SU-DHL-6 (cell line): ENCODE measurements around the gene AGFG1.

Source experiments
- H2AFZ ChIP-seq: fragments of 200-600 bp; sonication (generic); 2 replicates; pipeline ENCODE4 v1.6.1; 2014; ENCODE audit warnings: low read depth, mild to moderate bottlenecking, moderate library complexity, mixed read lengths, antibody characterized with exemption, low read length; ENCODE audit not compliant: severe bottlenecking
- H3F3A ChIP-seq: fragments of 200-600 bp; shearing (Covaris generic); 2 replicates; pipeline ENCODE4 v1.6.0; 2016; ENCODE audit warnings: antibody characterized with exemption, mild to moderate bottlenecking; ENCODE audit not compliant: insufficient read depth
- H3K27ac ChIP-seq: fragments of 200-600 bp; sonication (generic); 2 replicates; pipeline ENCODE4 v1.5.1; 2016; ENCODE audit warnings: low read depth, mild to moderate bottlenecking, low read length, moderate library complexity, mixed read lengths
- H3K27me3 ChIP-seq: fragments of 200-600 bp; sonication (generic), shearing (Covaris generic); 2 replicates; pipeline ENCODE4 v1.6.0; 2014; ENCODE audit warnings: mild to moderate bottlenecking, low read length
- H3K36me3 ChIP-seq: fragments of 200-600 bp; sonication (generic); 2 replicates; pipeline ENCODE4 v1.6.1; 2014; ENCODE audit warnings: mild to moderate bottlenecking, low read length, mixed read lengths
- H3K4me2 ChIP-seq: fragments of 300-600, 200-600 bp; shearing (Covaris generic), sonication (generic); 2 replicates; pipeline ENCODE4 v1.6.0; 2014; ENCODE audit warnings: low read length, low read depth, mild to moderate bottlenecking; ENCODE audit not compliant: poor library complexity, severe bottlenecking
- H3K4me3 ChIP-seq: fragments of 200-600 bp; sonication (generic); 2 replicates; pipeline ENCODE4 v1.5.1; 2014; ENCODE audit warnings: antibody characterized with exemption, low read length, mild to moderate bottlenecking, mixed read lengths; ENCODE audit not compliant: insufficient read depth, poor library complexity, severe bottlenecking
- H3K79me2 ChIP-seq: fragments of 200-600 bp; sonication (generic); 2 replicates; pipeline ENCODE4 v1.6.1; 2014; ENCODE audit warnings: mild to moderate bottlenecking, low read length, moderate library complexity; ENCODE audit not compliant: insufficient read depth
- H3K9ac ChIP-seq: fragments of 200-600 bp; sonication (generic); 2 replicates; pipeline ENCODE4 v1.7.0; 2014; ENCODE audit warnings: mild to moderate bottlenecking, low read length
- H3K9me2 ChIP-seq: fragments of 200-600 bp; sonication (generic); replicated peaks from 2 replicates; pipeline ENCODE4 v1.6.1; 2014; ENCODE audit warnings: low read length; ENCODE audit not compliant: insufficient read depth
- H3K9me3 ChIP-seq: fragments of 200-600 bp; sonication (generic); 2 replicates; pipeline ENCODE4 v1.6.1; 2014; ENCODE audit warnings: low read length, mixed read lengths; ENCODE audit not compliant: insufficient read depth
- H4K20me1 ChIP-seq: fragments of 200-600 bp; sonication (generic); 2 replicates; pipeline ENCODE4 v1.6.1; 2014; ENCODE audit warnings: low read depth, mild to moderate bottlenecking, antibody characterized with exemption, low read length, moderate library complexity, mixed read lengths
- EZH2phosphoT487 ChIP-seq: fragments of 200-600 bp; sonication (generic), shearing (Covaris generic); conservative IDR thresholded peaks from 2 replicates; pipeline ENCODE4 v1.6.1; 2018; ENCODE audit warnings: mild to moderate bottlenecking, antibody characterized with exemption, low read length, moderate library complexity, mixed read lengths
- TF ChIP-seq, protein P1 (sequence below): fragments of 200-600 bp; sonication (generic); IDR thresholded peaks from one replicate; pipeline ENCODE4 v1.5.1; 2017; ENCODE audit warnings: antibody characterized with exemption, mild to moderate bottlenecking, low read length, moderate library complexity; ENCODE audit not compliant: insufficient read depth, poor library complexity, severe bottlenecking

AGFG1 gene

DNA sequence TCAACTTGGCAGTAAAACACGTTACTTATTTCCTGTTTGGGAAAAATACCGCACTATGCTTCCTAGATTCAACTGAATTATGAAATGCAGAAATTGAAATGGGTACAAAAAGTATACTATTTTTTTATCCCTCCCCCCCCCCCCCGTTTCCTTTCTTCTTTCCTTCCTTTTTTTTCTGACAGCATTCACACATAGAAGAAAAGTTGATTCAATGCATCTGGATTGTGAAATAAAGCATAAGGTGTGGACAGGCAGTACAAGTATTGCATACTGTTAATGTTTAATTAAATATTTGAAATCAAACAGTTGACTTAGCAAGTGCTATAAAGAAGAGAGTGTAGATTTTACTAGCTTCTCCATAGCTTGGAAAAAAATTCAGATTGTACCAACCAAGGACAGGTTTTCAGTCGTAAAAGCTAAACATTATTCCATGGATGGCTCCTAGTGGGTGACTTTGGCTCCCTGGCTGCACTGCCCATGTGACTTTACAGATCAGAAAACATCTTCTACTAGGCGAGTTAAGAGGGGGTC lies 21.6 kb upstream of the AGFG1 start:
- no peaks in the 10 kb centered on the region for H3K9me3 ChIP-seq
- no peak overlapping the region for H3K27ac ChIP-seq
- TF ChIP-seq, protein P1, sequence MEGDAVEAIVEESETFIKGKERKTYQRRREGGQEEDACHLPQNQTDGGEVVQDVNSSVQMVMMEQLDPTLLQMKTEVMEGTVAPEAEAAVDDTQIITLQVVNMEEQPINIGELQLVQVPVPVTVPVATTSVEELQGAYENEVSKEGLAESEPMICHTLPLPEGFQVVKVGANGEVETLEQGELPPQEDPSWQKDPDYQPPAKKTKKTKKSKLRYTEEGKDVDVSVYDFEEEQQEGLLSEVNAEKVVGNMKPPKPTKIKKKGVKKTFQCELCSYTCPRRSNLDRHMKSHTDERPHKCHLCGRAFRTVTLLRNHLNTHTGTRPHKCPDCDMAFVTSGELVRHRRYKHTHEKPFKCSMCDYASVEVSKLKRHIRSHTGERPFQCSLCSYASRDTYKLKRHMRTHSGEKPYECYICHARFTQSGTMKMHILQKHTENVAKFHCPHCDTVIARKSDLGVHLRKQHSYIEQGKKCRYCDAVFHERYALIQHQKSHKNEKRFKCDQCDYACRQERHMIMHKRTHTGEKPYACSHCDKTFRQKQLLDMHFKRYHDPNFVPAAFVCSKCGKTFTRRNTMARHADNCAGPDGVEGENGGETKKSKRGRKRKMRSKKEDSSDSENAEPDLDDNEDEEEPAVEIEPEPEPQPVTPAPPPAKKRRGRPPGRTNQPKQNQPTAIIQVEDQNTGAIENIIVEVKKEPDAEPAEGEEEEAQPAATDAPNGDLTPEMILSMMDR: no peak
- TF ChIP-seq EZH2phosphoT487: no peak
- H3K4me3 ChIP-seq: no peak overlapping the region
- no peaks in the 10 kb centered on the region for H3F3A ChIP-seq
- no peak overlapping the region for H2AFZ ChIP-seq
- no peak overlapping the region for H3K4me2 ChIP-seq
- H4K20me1 ChIP-seq: no peaks in the 10 kb centered on the region
- H3K27me3 ChIP-seq: no peaks in the 10 kb centered on the region
- H3K36me3 ChIP-seq: no peaks in the 10 kb centered on the region
- no peaks in the 10 kb centered on the region for H3K9me2 ChIP-seq
- H3K79me2 ChIP-seq: no peaks in the 10 kb centered on the region
- no peak overlapping the region for H3K9ac ChIP-seq

GRCh38 chr2:227450926-227451654 lies 20.9 kb upstream of the AGFG1 start:
- Histone ChIP-seq H3K27ac (no peak overlapping the region), H3K9ac (no peak overlapping the region), H4K20me1 (no peaks in the 10 kb centered on the region), H3K9me3 (no peaks in the 10 kb centered on the region), H2AFZ (no peak overlapping the region), H3K4me3 (no peak overlapping the region), H3F3A (no peaks in the 10 kb centered on the region), H3K79me2 (no peaks in the 10 kb centered on the region), H3K4me2 (no peak overlapping the region), H3K36me3 (no peaks in the 10 kb centered on the region), H3K9me2 (no peaks in the 10 kb centered on the region), H3K27me3 (no peaks in the 10 kb centered on the region)
- TF ChIP-seq EZH2phosphoT487: no peak
- TF ChIP-seq, protein P1: no peak

DNA sequence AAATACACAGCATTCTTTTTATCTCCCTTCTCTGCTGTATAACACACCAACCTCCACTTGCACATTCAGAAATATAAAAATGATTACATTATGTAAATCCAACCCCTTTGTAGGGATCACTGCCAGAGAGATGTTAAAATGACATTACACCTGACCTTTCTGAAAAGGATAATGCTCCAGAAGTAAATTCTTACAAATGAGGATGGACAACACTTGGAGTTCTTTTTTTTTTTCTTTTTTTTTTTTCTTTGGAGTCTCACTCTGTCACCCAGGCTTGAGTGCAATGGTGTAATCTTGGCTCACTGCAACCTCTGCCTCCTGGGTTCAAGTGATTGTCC lies 20.3 kb upstream of the AGFG1 start:
- no peaks in the 10 kb centered on the region for H3K36me3 ChIP-seq
- H2AFZ ChIP-seq: no peak overlapping the region
- no peak overlapping the region for H3K9ac ChIP-seq
- H3K4me3 ChIP-seq: no peak overlapping the region
- no peaks in the 10 kb centered on the region for H3K9me3 ChIP-seq
- no peaks in the 10 kb centered on the region for H4K20me1 ChIP-seq
- no peaks in the 10 kb centered on the region for H3K9me2 ChIP-seq
- no peak overlapping the region for H3K4me2 ChIP-seq
- H3K27me3 ChIP-seq: no peaks in the 10 kb centered on the region
- H3K27ac ChIP-seq: no peak overlapping the region
- no peaks in the 10 kb centered on the region for H3F3A ChIP-seq
- TF ChIP-seq, protein P1: no peak
- no peaks in the 10 kb centered on the region for H3K79me2 ChIP-seq
